Natural killer cell (primary cell): ENCODE results near the gene NRIP1. TPM values are rescaled to one million over a fixed set of nuclear protein-coding genes. Genes with fewer than 3 reads are reported as not detected.

ENCODE experiments used
- ATAC-seq, 3 donors: fragments of 150-1000 bp in 2 of 3; fragments of 200-7000 bp in 1 of 3; cut with Tn5 transposase; 1 replicate in 1 of 3; 2 replicates in 2 of 3; pipeline ENCODE4 v1.10.0; 2021; ENCODE audit warnings: mild to moderate bottlenecking in 2 of 3, moderate library complexity in 2 of 3
- DNase-seq, 2 donors: peaks; one replicate each; pipeline versions ENCODE4 v3.0.0 to v3.0.0-alpha.2; 2013 to 2021; ENCODE audit warnings: mixed read lengths in 1 of 2
- H3K27ac ChIP-seq: one replicate; pipeline ENCODE4 v1.5.1; 2013; ENCODE audit warnings: mild to moderate bottlenecking, low read length
- H3K27me3 ChIP-seq: one replicate; pipeline ENCODE4 v1.6.1; 2013; ENCODE audit warnings: low read length; ENCODE audit not compliant: control insufficient read depth, insufficient read depth
- H3K36me3 ChIP-seq: one replicate; pipeline ENCODE4 v1.6.1; 2013; ENCODE audit warnings: low read length; ENCODE audit not compliant: control insufficient read depth, insufficient read depth
- H3K4me1 ChIP-seq: one replicate; pipeline ENCODE4 v1.6.1; 2013; ENCODE audit warnings: low read length; ENCODE audit not compliant: control insufficient read depth, insufficient read depth
- H3K4me3 ChIP-seq: one replicate; pipeline ENCODE4 v1.5.1; 2013; ENCODE audit warnings: low read length
- H3K9me3 ChIP-seq: one replicate; pipeline ENCODE4 v1.6.1; 2013; ENCODE audit warnings: low read length; ENCODE audit not compliant: control insufficient read depth, insufficient read depth
- H3K27ac Mint-ChIP-seq, 2 donors: one replicate each; pipeline ENCODE4 v1.8.0; 2022; ENCODE audit warnings: mild to moderate bottlenecking in 2 of 2, mixed read lengths in 2 of 2, moderate library complexity in 1 of 2
- H3K27me3 Mint-ChIP-seq, 2 donors: one replicate each; pipeline ENCODE4 v1.8.0; 2022; ENCODE audit warnings: low read depth in 2 of 2, mixed read lengths in 2 of 2
- H3K36me3 Mint-ChIP-seq: one replicate; pipeline ENCODE4 v1.8.0; 2022; ENCODE audit warnings: mixed read lengths
- H3K4me1 Mint-ChIP-seq, 2 donors: one replicate each; pipeline ENCODE4 v1.8.0; 2022; ENCODE audit warnings: mixed read lengths in 2 of 2
- H3K4me3 Mint-ChIP-seq: one replicate; pipeline ENCODE4 v1.8.0; 2022; ENCODE audit warnings: mild to moderate bottlenecking, moderate library complexity, mixed read lengths
- H3K9me3 Mint-ChIP-seq, 2 donors: one replicate each; pipeline ENCODE4 v1.8.0; 2022; ENCODE audit warnings: mixed read lengths in 2 of 2
- WGBS: methylation state at CpG from one replicate; pipeline ENCODE4 v1.1.7; 2013; ENCODE audit warnings: missing lambda C conversion rate; ENCODE audit not compliant: insufficient coverage; 5-methylcytosine and 5-hydroxymethylcytosine counted together
- intact Hi-C: fragments of 100-400 bp; cut with micrococcal nuclease; formaldehyde crosslinking; loops from one replicate; pipeline ENCODE4 v1.14.2; 2022
- total RNA-seq, 4 donors: library from RNA; stranded (reverse); fragments of 120-200 nt in 1 of 4; gene quantifications; one replicate each; pipeline versions ENCODE4 v1.2.3 to v1.2.4, GENCODE V29; 2013 to 2022
- TF ChIP-seq, protein P1 (sequence below): fragments of 200-600 bp; IDR thresholded peaks from one replicate; pipeline ENCODE4 v1.8.0; 2022; ENCODE audit warnings: antibody characterized with exemption

The NRIP1 gene
- total RNA-seq, 3 donors from 2014 or later (not counting 1 experiment from before 2014, with no cell fraction given) = 42.4 to 46.8 (median 42.6) TPM

DNA sequence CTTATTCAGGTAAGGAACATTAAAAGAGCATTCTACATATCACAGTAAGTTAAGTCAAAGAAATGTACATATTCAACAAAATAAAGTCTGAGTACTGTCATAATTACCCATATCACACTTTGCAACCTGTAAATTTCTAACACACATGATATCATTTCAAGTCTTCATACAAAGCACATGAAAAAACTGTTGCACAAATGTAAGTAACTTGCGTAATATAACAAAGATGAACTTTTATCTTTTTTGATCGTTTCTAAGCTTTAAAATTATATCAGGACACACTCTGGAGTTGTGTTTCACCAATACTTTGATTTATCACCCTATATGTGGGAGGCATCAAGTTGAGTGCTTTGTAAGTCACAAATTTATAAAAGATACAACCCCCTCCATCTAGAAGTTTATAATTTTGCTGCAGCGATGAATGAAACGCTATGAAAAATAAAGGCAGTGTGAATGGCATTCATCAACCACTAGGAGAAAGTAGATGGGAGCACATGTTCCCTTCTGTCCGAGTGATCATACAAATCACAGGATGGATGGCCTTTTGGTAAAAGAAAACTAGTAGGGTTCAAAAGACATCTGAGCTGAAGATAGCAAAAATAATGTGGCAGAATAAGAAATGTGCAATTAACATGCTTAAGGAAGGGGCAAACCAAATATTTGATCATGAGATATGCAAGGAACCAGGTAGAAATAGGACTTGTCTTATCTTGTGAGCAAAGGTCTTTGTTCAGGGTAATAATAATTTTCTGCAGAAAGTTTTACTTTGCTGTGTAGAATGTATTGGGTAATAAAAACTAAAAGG lies 27.5 kb downstream of the NRIP1 start:
- H3K4me1 Mint-ChIP-seq = peaks cover 25 to 42% of the 10 kb centered on the region in 2 donors
- no peaks in the 10 kb centered on the region for H3K27me3 Mint-ChIP-seq
- 96% methylated on average over 4 of the region's 5 CpGs for WGBS
- no peak overlapping the region for H3K27ac ChIP-seq
- no peak for ATAC-seq
- H3K4me3 ChIP-seq = no peak overlapping the region
- H3K27ac Mint-ChIP-seq = no peak overlapping the region
- DNase-seq = no peak
- no peaks in the 10 kb centered on the region for H3K9me3 Mint-ChIP-seq
- TF ChIP-seq, protein P1, sequence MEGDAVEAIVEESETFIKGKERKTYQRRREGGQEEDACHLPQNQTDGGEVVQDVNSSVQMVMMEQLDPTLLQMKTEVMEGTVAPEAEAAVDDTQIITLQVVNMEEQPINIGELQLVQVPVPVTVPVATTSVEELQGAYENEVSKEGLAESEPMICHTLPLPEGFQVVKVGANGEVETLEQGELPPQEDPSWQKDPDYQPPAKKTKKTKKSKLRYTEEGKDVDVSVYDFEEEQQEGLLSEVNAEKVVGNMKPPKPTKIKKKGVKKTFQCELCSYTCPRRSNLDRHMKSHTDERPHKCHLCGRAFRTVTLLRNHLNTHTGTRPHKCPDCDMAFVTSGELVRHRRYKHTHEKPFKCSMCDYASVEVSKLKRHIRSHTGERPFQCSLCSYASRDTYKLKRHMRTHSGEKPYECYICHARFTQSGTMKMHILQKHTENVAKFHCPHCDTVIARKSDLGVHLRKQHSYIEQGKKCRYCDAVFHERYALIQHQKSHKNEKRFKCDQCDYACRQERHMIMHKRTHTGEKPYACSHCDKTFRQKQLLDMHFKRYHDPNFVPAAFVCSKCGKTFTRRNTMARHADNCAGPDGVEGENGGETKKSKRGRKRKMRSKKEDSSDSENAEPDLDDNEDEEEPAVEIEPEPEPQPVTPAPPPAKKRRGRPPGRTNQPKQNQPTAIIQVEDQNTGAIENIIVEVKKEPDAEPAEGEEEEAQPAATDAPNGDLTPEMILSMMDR = no peak
- peaks cover 2% of the 10 kb centered on the region for H3K36me3 ChIP-seq
- no peak overlapping the region for H3K4me3 Mint-ChIP-seq
- no peaks in the 10 kb centered on the region for H3K9me3 ChIP-seq
- intact Hi-C loops = no loop called here
- H3K4me1 ChIP-seq = no peaks in the 10 kb centered on the region
- no peaks in the 10 kb centered on the region for H3K27me3 ChIP-seq
- H3K36me3 Mint-ChIP-seq = no peaks in the 10 kb centered on the region

DNA sequence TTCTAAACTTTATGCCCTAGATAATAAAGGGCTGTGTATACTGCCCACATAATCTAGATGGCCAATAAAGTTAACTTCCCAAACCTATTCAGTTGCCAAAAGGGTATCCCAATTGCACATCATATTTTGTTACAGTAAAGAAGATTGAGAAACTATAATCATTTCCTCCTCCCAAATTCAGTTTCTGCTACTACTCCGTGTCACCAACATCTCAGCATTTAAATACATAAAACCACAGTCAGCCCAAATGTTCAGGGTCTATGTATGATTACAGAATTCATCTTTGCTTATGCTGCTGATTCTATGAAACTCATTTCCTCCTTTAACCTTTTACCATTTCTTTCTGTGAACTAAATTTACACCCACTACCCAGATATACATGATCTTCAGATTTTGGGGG lies 28.6 kb downstream of the NRIP1 start:
- intact Hi-C loops = no loop called here
- no peak for ATAC-seq
- Histone ChIP-seq H3K4me3 (no peak overlapping the region), H3K36me3 (no peaks in the 10 kb centered on the region), H3K4me1 (no peaks in the 10 kb centered on the region), H3K9me3 (no peaks in the 10 kb centered on the region), H3K27ac (no peak overlapping the region), H3K27me3 (no peaks in the 10 kb centered on the region)
- TF ChIP-seq, protein P1 = no peak
- no peak for DNase-seq
- no peaks in the 10 kb centered on the region for H3K27me3 Mint-ChIP-seq
- no peaks in the 10 kb centered on the region for H3K36me3 Mint-ChIP-seq
- no peak overlapping the region for H3K4me3 Mint-ChIP-seq
- H3K27ac Mint-ChIP-seq = peak overlapping the region in 1 of 2 donors; percentile 35
- no peaks in the 10 kb centered on the region for H3K9me3 Mint-ChIP-seq
- WGBS = 36% methylated on average over 1 of the region's 1 CpG
- H3K4me1 Mint-ChIP-seq = peaks cover 30 to 41% of the 10 kb centered on the region in 2 donors

- no peaks in the 10 kb centered on the region for H3K27me3 Mint-ChIP-seq
- no peaks in the 10 kb centered on the region for H3K27me3 ChIP-seq
- no CpG with 5 or more reads among the region's 2 CpGs for WGBS
- no peaks in the 10 kb centered on the region for H3K9me3 ChIP-seq
- H3K36me3 ChIP-seq = no peaks in the 10 kb centered on the region
- H3K4me1 Mint-ChIP-seq = peaks cover 35 to 46% of the 10 kb centered on the region in 2 donors
- DNase-seq = no peak
- H3K36me3 Mint-ChIP-seq = no peaks in the 10 kb centered on the region
- peak in 1 of 3 donors; percentile 35 for ATAC-seq
- no peak overlapping the region for H3K27ac ChIP-seq
- peaks cover under 1% of the 10 kb centered on the region for H3K4me1 ChIP-seq
- H3K27ac Mint-ChIP-seq = peak overlapping the region in 1 of 2 donors; percentile 23
- intact Hi-C loops = no loop called here
- H3K9me3 Mint-ChIP-seq = no peaks in the 10 kb centered on the region
- TF ChIP-seq, protein P1 = no peak
- no peak overlapping the region for H3K4me3 ChIP-seq
- no peak overlapping the region for H3K4me3 Mint-ChIP-seq
Observed at GRCh38 chr21:15034126-15034853, 30.5 kb downstream of the NRIP1 start.
